GM04504 (cell line): ENCODE measurements around the gene PRSS33.

Experiments
- DNase-seq: peaks from one replicate; pipeline ENCODE4 v3.0.0-alpha.2; 2012; ENCODE audit warnings: low read depth

PRSS33 gene

GRCh38 chr16:2787406-2787805, at the start of gene PRSS33:
TSS of gene PRSS33 (minus strand) at chr16:2787560. CDS start at chr16:2786547, 1,013 bp downstream.
- DNase-seq, result no peak

GRCh38 chr16:2836646-2837508, 49.5 kb upstream of the PRSS33 start:
- DNase-seq, result no peak

- peak; percentile 97 for DNase-seq
These were observed 48.5 kb upstream of the PRSS33 start for GRCh38 chr16:2835638-2836493.

- no peak for DNase-seq
These were observed 47.6 kb upstream of the PRSS33 start for GRCh38 chr16:2834968-2835367.

- DNase-seq, result no peak
These were observed 46.4 kb upstream of the PRSS33 start for GRCh38 chr16:2833776-2834175.

GRCh38 chr16:2831203-2831602, 43.8 kb upstream of the PRSS33 start:
- no peak for DNase-seq

- no peak for DNase-seq
These were observed 43.0 kb upstream of the PRSS33 start for GRCh38 chr16:2830355-2830695.

- no peak for DNase-seq
These were observed 42.4 kb upstream of the PRSS33 start, which contains the start of gene ZG16B for GRCh38 chr16:2829501-2830354. TSS of gene ZG16B (plus strand) at chr16:2830303. CDS start at chr16:2830442, 139 bp downstream.

GRCh38 chr16:2828876-2829430, 41.6 kb upstream of the PRSS33 start:
- no peak for DNase-seq

GRCh38 chr16:2828521-2828840, 41.1 kb upstream of the PRSS33 start:
- DNase-seq, result no peak

GRCh38 chr16:2827831-2828520, 40.6 kb upstream of the PRSS33 start:
- DNase-seq, result no peak

GRCh38 chr16:2827374-2827791, 40.0 kb upstream of the PRSS33 start:
- no peak for DNase-seq

- no peak for DNase-seq
These were observed 39.4 kb upstream of the PRSS33 start for GRCh38 chr16:2826591-2827373.

- no peak for DNase-seq
These were observed 38.5 kb upstream of the PRSS33 start for GRCh38 chr16:2825906-2826305.

- no peak for DNase-seq
These were observed 37.8 kb upstream of the PRSS33 start for GRCh38 chr16:2825049-2825742.

- no peak for DNase-seq
These were observed 37.3 kb upstream of the PRSS33 start for GRCh38 chr16:2824626-2825025.

GRCh38 chr16:2822496-2822895, 35.1 kb upstream of the PRSS33 start:
- DNase-seq, result no peak

GRCh38 chr16:2822158-2822495, 34.8 kb upstream of the PRSS33 start:
- no peak for DNase-seq

GRCh38 chr16:2821487-2822157, 34.3 kb upstream of the PRSS33 start:
- no peak for DNase-seq
